NCI-H82 (cell line): ENCODE results near the gene PHF12.
"Not testable (repeated sequence)": the region's sequence is repeated elsewhere in the genome, so short reads cannot be mapped to it uniquely, and the experiment has no call there.

Experiments
- DNase-seq: peaks from one replicate; lab custom pipeline; 2025; lab: John Stamatoyannopoulos, UW

Gene PHF12

GRCh38 chr17:28929787-28930186, 21.5 kb downstream of the PHF12 start:
- DNase-seq, result no peak

DNA sequence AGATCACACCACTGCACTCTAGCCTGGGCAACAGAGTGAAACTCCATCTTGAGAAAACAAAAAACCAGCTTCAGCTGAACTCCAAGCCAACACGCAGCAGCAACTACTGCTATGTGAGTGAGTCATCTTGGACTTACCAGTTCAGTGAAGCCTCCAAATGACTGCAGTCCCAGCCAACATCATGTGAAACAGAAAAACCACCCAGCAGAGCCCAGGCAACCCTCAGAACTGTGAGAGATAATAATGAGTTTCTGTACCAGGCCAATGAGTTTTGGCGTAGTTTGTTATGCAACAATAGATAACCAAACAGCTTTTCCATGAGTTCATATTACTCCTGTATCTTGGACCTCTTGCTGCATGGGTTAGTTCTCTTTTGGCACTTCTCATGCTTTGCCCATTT, 23.3 kb downstream of the PHF12 start:
- no peak for DNase-seq

GRCh38 chr17:28926786-28927185, 24.5 kb downstream of the PHF12 start:
- DNase-seq, result no peak

DNA sequence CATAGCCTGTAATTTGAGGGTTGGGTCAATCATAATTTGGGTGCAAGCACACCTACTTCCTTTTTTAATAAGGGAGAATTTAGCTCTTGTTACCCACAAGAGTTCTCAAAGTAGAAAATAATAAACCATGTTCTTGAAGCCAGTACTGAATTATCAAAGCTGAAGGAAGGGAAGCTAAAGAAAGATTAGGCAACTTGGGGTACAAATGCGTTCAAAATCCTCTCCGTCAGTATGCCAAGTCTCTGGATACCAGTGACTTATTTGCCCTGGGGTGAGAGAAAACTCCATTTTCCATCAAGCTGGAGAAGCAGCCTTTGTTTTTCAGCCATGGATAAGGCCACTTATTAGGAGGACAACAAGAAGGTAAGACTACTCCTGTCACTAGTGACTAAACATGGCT, 25.0 kb downstream of the PHF12 start:
- DNase-seq, result no peak

DNA sequence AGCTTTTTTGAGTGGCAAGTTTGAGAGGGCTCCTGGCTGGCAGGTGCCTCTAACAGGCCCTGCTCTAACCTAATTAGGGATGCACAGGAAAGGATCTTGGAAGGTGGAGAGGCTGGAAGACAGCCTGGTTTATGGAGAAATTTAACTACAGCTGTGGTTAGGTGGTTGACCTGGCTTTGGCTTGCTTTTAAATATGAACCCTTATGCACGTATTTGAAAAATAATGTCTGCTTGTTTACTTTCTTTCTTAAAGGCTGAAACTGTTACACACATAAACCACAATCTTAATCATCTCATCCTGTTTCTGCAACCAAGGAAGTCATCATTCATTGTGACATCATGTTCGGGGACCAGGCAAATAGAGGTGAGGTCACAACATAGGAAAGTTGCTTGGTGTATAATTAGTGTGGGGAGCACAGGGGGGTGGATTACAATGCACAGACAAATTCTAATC, 25.4 kb downstream of the PHF12 start:
- no peak for DNase-seq

DNA sequence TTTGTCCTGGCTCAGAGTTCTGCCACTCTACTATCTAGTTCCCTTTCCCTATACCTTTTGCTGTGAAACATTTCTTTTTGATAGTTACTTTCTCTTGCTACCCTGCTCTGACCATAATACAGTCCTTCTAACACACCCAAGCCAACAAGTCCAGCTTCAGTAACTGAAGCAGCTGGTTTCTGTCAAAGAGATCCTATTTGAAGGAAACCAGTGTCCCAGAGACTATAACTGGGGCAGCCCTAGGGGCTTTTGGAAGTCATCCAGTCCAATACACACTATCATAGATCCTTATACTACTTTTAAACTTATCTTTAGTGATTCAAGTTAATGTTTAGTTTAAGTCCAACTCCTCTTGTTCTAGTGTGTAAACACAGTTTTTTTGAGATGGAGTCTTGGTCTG, 31.1 kb downstream of the PHF12 start:
- no peak for DNase-seq

GRCh38 chr17:28918295-28918694, 33.0 kb downstream of the PHF12 start:
- no peak for DNase-seq

DNA sequence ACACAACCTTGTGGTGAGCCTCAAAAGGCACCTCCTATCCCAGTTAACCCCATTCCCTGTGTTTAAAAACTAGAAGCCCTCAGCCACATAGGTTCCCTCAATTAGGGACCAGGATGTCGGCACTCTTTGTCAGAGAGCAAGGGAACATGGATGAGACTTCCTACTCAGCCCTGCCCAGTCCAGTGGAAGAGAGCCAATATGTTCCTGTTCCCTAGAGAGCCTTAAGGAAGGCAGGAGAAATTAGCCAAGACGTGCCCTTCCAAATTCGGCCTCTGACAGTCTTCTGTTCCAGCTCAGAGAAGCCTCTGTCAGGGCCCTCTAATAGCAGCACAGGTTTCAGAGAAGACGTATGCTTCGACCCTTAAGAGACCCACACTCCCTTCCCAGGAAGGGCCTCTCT, 33.9 kb downstream of the PHF12 start:
- no peak for DNase-seq

DNA sequence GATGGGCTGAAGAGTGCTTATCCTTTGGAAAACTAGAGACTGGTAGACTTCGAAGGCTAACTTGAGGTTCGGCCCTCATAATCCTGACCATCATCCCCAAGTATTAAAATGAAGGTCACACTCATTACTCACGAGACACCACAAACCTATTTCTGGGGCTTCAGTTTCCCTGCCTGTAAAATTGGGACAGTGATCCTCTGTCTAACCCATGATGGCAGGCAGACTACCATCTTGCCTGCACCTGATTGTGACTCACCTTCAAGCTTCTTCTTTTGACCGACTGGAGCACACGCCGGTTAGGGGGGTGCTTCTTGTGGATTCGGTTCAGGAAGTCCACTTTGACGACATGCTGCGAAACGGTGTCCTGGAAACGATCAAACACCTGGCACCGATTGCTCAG, 34.3 kb downstream of the PHF12 start:
- DNase-seq, result no peak

DNA sequence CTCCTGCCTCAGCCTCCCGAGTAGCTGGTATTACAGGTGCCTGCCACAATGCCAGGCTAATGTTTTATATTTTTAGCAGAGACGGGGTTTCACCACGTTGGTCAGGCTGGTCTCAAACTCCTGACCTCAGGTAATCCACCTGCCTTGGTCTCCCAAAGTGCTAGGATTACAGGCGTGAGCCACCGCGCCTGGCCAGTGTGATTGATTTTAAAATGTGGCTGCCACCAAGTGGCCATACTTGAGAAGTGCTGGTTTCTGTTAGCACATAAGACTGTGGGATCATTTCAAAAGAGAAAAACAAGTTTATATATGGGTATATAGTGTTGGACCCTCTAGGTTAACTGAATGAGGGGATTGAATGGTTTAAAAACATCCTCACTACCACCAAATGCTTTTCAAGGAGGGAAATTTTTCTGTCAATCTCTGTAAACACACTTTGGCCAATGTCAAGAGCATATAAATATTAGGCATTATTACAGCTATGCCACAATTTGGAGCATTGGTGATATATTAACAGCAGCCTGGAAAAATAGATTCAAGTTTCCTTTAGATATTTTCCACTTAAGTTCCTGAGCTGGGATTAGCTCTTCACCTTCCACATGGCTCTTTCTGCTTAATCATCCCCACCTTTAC, 34.9 kb downstream of the PHF12 start:
- peak; percentile 63 for DNase-seq

DNA sequence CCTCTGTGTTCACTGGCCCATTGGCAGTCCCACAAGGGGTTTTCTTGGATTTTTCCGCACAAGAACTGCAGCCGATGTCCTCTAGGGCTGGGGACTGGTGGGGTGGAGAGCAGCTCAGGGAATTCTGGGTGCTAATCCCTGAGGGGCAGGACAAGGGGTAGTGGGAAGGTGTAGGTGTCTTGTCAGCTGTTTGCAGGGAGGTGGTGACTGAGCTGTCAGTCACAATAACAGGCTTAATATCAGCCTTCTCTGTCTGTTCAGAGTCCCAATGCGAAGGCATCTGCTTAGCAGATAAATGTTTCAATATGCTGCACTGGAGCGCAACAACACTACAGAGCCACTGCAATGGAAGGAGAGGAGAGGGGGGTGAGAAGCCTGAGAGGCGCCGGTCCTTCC, 38.4 kb downstream of the PHF12 start:
- no peak for DNase-seq

DNA sequence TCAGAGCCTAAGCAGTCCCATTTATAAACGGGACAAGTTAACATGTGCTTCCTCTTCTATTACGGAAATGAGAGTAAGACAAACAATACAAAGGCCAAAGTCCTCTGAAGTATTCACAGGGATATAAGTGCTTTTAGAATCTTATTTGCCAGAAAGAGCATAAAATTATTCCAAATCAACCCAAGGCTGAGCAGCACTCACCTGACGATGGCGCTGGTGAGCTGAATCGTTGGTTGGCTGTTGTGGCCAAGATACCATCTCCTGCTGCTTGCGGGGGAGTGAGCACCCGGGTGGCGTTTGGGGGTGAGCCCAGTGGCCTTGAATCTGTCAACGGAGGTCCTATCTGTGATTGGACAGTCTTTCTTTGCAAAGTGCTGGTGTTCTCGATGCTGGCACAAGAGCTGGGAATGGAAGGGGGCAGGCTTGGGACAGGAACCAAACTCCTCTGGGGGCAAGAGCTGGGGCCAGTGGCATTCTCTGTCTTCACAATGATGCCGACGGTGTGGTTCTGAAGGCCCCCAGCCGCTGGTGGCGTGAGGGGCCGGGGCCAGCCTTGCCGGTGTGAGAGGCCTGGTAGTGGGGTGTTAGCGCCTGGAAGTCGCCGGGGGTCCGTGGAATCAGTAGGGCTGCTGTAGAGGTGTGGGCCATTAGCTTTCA, 38.9 kb downstream of the PHF12 start:
- DNase-seq, result no peak

DNA sequence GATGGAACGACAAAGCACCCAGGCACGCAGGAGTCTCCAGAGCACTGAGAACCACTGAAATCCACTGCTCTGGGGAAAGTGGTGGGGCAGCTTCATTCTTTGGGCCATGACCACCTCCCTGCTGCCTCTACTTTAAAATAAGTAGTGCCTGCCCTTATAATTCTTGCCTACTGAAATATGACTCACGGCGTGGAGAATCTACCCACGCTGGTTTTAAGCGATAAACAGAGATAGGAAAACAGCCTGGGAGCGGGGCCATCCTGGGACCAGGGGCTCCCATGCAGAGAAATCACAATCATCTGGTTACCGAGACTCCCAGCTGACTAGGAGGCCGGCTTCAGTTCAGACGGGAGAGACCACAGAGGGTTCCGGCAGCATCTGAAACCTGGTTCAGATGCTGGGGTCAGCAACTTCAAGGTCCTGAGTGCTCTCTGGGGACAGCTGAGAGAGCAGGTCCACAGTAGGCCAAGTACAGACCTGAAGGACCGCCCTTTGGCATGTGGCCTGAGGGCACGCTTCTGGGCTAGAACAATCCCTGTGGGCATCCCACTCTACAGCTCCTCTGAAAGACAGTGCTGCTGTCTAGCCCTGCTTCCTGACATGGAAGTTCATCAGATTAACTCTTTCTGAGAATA, 39.8 kb downstream of the PHF12 start:
- DNase-seq, result no peak

GRCh38 chr17:28910534-28910933, 40.8 kb downstream of the PHF12 start:
- no peak for DNase-seq

- no peak for DNase-seq
These were observed 42.6 kb downstream of the PHF12 start for GRCh38 chr17:28908640-28909167.

- no peak for DNase-seq
These were observed 43.4 kb downstream of the PHF12 start for GRCh38 chr17:28907709-28908475.

DNA sequence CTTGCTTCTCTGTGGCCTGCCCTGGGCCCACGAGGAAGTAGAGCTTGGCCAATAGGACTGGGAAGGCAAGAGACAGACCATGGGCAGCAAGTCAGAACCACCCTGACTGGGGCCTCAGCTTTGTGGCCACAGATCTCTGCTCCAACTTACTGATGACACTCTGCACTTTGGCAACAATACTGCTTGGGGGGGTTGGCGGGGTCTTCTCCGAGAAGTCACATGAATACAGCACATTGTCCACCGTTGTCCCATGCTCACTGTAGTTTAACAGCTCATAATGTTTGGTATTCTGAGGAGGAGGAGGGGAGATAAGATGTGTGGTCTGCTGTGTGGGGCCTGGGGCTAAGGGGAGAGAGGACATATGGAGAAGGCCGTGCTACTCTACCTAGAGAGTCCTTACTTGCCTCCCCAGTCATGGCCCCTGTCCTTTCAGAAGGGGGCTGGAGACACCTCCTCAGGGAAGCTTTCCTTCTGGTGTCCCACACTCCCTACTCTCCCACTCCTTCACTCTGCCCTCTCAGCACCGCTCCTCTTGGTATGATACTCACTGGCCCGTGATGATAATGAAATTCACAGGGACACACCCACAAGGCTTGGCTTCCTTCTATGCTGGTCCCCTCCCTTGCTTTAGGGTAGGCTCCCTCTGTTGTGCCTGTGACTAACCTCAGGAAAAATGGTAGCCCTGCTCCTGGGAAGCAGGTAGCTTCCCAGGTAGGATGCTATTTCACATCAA, 44.4 kb downstream of the PHF12 start:
- no peak for DNase-seq

DNA sequence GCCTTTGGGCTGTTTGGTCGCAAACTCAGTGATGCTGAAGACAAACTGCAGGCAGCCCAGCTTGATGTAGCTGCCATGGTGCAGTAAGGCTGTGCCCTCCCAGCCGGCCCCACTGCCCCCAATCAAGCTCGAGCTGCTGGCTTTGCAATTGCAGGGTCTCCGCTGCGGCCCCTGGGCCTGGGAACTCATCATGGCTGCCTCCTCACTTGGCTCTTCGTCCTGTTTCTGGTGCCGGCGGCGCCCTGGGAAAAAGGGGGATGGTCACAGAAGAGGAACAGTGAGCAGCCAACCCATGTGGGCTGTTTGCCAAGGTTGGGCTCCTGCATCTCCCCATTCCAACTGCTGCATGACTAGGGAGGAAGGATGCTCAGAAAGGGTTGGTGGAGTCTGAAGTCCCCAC, 45.0 kb downstream of the PHF12 start:
- DNase-seq, result no peak

DNA sequence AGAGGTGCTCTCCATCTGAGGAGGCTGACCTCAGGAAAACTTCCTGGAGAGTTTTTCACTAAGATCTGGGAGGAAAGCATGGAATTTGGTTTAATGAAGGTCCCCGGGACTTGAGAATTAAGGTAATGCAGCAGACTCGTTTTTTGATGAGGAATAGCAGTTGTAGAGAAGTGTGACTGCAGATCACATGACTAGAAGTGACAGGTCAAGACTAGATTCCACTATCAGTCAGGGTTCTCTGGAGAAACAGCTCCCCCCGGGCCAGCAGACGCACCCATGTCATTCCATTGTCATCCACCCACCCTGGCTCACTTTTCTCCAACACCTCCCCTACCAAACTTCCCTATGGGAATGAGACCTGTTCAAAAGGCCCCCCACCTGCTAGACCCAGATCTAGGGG, 46.5 kb downstream of the PHF12 start:
- no peak for DNase-seq

- DNase-seq, result not testable (repeated sequence)
These were observed 47.8 kb downstream of the PHF12 start for GRCh38 chr17:28903546-28903841.

- DNase-seq, result peak; percentile 97
These were observed 48.3 kb downstream of the PHF12 start, which contains the start of gene DHRS13 for GRCh38 chr17:28902819-28903545. Gene DHRS13 (minus strand): TSS chr17:28903079. CDS start chr17:28902944, 135 bp downstream.
